CD4-positive, CD25-positive, alpha-beta regulatory T cell (primary cell): ENCODE results near the gene NECAB3. TPM values are rescaled to one million over a fixed set of nuclear protein-coding genes. Genes with fewer than 3 reads are reported as not detected.
"Not testable (repeated sequence)": the region's sequence is repeated elsewhere in the genome, so short reads cannot be mapped to it uniquely, and the experiment has no call there.

ENCODE experiments used
- ATAC-seq, 2 donors: fragments of 150-1000 bp; cut with Tn5 transposase; one replicate each; pipeline ENCODE4 v1.10.0; 2021; ENCODE audit warnings: low read depth in 2 of 2, moderate number of reproducible peaks in 2 of 2, moderate library complexity in 1 of 2
- DNase-seq, 3 donors: peaks; one replicate each; pipeline versions ENCODE4 v3.0.0 to v3.0.0-alpha.2; 2012 to 2022; ENCODE audit warnings: mixed read lengths in 1 of 3
- H3K27ac ChIP-seq: one replicate; pipeline ENCODE4 v1.7.0; 2013; ENCODE audit warnings: mild to moderate bottlenecking, low read length; ENCODE audit not compliant: insufficient read depth, poor library complexity, severe bottlenecking
- H3K27me3 ChIP-seq: one replicate; pipeline ENCODE4 v1.7.0; 2013; ENCODE audit warnings: low read length; ENCODE audit not compliant: control insufficient read depth, insufficient read depth
- H3K36me3 ChIP-seq: one replicate; pipeline ENCODE4 v1.7.0; 2013; ENCODE audit warnings: mild to moderate bottlenecking, low read length, moderate library complexity; ENCODE audit not compliant: control insufficient read depth, insufficient read depth
- H3K4me1 ChIP-seq: 2 replicates; pipeline ENCODE4 v1.7.0; 2013; ENCODE audit warnings: mild to moderate bottlenecking, low read length; ENCODE audit not compliant: insufficient read depth, control insufficient read depth, poor library complexity, severe bottlenecking
- H3K4me3 ChIP-seq: one replicate; pipeline ENCODE4 v1.7.0; 2013; ENCODE audit warnings: low read depth, mild to moderate bottlenecking, low read length, moderate library complexity
- H3K9me3 ChIP-seq, 2 experiments: 1 replicate in 1 of 2; 2 replicates in 1 of 2; pipeline ENCODE4 v1.7.0; 2013; ENCODE audit warnings: low read length in 2 of 2, mild to moderate bottlenecking in 1 of 2, moderate library complexity in 1 of 2; ENCODE audit not compliant: control insufficient read depth in 2 of 2
- H3K27ac Mint-ChIP-seq, 3 donors: one replicate each; pipeline ENCODE4 v1.8.0; 2020 to 2022; ENCODE audit warnings: mild to moderate bottlenecking in 3 of 3, mixed read lengths in 3 of 3, moderate library complexity in 2 of 3
- H3K27me3 Mint-ChIP-seq: one replicate; pipeline ENCODE4 v1.8.0; 2022; ENCODE audit warnings: mild to moderate bottlenecking, mixed read lengths
- H3K36me3 Mint-ChIP-seq: one replicate; pipeline ENCODE4 v1.8.0; 2020; ENCODE audit warnings: mixed read lengths
- H3K4me1 Mint-ChIP-seq, 4 donors: one replicate each; pipeline ENCODE4 v1.8.0; 2020 to 2022; ENCODE audit warnings: mixed read lengths in 4 of 4, mild to moderate bottlenecking in 1 of 4
- H3K4me3 Mint-ChIP-seq, 4 donors: one replicate each; pipeline ENCODE4 v1.8.0; 2020 to 2022; ENCODE audit warnings: mild to moderate bottlenecking in 4 of 4, mixed read lengths in 4 of 4, moderate library complexity in 3 of 4
- H3K9me3 Mint-ChIP-seq, 7 donors: one replicate each; pipeline ENCODE4 v1.8.0; 2020 to 2022; ENCODE audit warnings: mixed read lengths in 7 of 7, mild to moderate bottlenecking in 3 of 7, moderate library complexity in 2 of 7
- polyA plus RNA-seq, 4 donors: library from polyadenylated mRNA; unstranded; fragments of 300-500 nt; fragmentation: Illumina TruSeq; gene quantifications; one replicate each; pipeline ENCODE4 v1.2.3, GENCODE V29; 2021
- total RNA-seq: library from RNA; stranded (reverse); gene quantifications from one replicate; pipeline ENCODE4 v1.2.3, GENCODE V29; 2022

Gene NECAB3
- total and polyA plus RNA-seq, 5 donors from 2014 or later, result 3.0 to 15.6 (median 4.2) TPM

- H3K27me3 Mint-ChIP-seq, result no peaks in the 10 kb centered on the region
- ATAC-seq (no peak), DNase-seq (peak in 1 of 3 donors; percentile 45)
- Histone ChIP-seq H3K9me3 (no peaks in the 10 kb centered on the region), H3K27ac (no peak overlapping the region), H3K27me3 (no peaks in the 10 kb centered on the region), H3K36me3 (peaks cover 18% of the 10 kb centered on the region), H3K4me1 (peaks cover 14% of the 10 kb centered on the region), H3K4me3 (no peak overlapping the region)
- H3K4me3 Mint-ChIP-seq, result peak overlapping the region in 2 of 4 donors; percentile 27 to 33
- H3K36me3 Mint-ChIP-seq, result peaks cover 13% of the 10 kb centered on the region
- H3K27ac Mint-ChIP-seq, result peak overlapping the region; percentile 11 to 83 (median 68)
- no peaks in the 10 kb centered on the region for H3K9me3 Mint-ChIP-seq
- peaks cover 6 to 51% (median 21%) of the 10 kb centered on the region in 4 donors for H3K4me1 Mint-ChIP-seq
Observed at GRCh38 chr20:33647603-33648395, 26.4 kb downstream of the NECAB3 start.

DNA sequence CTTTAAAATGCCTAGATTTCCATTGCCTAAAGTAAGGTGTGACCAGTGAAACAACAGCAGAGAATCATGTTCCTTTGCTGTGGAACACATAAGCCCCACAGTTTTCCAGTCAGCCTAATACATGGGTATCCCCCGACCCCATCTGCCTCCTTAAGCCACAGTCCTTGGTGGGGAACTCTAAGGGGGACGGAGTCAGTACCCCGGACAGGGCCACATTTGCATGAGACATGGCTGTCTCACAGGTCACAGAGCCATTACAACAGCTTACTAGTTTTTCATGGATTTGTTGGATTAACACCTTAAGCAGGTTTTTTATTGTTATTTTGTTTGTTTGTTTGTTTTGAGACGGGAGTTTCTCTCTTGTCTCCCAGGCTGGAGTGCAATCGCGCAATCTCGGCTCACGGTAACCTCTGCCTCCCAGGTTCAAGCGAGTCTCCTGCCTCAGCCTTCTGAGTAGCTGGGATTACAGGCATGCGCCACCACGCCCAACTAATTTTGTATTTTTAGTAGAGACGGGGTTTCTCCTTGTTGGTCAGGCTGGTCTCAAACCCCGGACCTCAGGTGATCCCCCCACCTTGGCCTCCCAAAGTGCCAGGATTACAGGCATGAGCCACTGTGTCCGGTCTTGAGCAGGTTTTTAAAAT lies 27.1 kb downstream of the NECAB3 start:
- H3K4me3 ChIP-seq, H3K27me3 Mint-ChIP-seq, ATAC-seq, H3K9me3 ChIP-seq, DNase-seq, H3K9me3 Mint-ChIP-seq, H3K27me3 ChIP-seq, H3K27ac ChIP-seq: not testable (repeated sequence)
- Histone ChIP-seq H3K4me1 (peaks cover 14% of the 10 kb centered on the region), H3K36me3 (peaks cover 18% of the 10 kb centered on the region)
- peaks cover 5 to 45% (median 18%) of the 10 kb centered on the region in 4 donors for H3K4me1 Mint-ChIP-seq
- H3K36me3 Mint-ChIP-seq, result peaks cover 13% of the 10 kb centered on the region
- H3K4me3 Mint-ChIP-seq, result peak overlapping the region in 2 of 4 donors; percentile 32 to 33
- peak overlapping the region in 1 of 3 donors; percentile 11 for H3K27ac Mint-ChIP-seq

DNA sequence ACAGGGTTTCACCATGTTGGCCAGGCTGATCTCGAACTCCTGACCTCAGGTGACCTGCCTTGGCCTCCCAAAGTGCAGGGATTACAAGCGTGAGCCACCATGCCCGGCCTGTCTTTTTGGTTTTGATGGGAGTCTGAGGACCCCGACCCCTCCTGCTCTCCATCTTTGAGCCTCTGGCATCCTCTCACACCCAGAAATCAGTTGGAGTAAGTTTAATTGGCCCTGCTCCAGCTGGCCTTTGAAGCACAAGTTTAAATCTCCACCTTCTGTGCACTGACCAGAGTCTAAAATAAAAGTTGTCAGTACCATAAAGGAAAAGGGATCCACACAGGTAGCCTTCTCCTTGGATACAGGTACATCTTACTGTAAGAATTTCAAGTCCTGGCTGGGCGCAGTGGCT lies 28.0 kb downstream of the NECAB3 start:
- no peaks in the 10 kb centered on the region for H3K27me3 ChIP-seq
- Mint-ChIP-seq H3K4me3 (no peak overlapping the region), H3K27ac (no peak overlapping the region), H3K9me3 (no peaks in the 10 kb centered on the region), H3K36me3 (peaks cover 13% of the 10 kb centered on the region), H3K4me1 (peaks cover 3 to 36% (median 13%) of the 10 kb centered on the region in 4 donors), H3K27me3 (no peaks in the 10 kb centered on the region)
- ATAC-seq (no peak), DNase-seq (no peak)
- H3K36me3 ChIP-seq, result peaks cover 25% of the 10 kb centered on the region
- H3K4me3 ChIP-seq, result no peak overlapping the region
- no peaks in the 10 kb centered on the region for H3K9me3 ChIP-seq
- H3K4me1 ChIP-seq, result peaks cover 14% of the 10 kb centered on the region
- no peak overlapping the region for H3K27ac ChIP-seq

DNA sequence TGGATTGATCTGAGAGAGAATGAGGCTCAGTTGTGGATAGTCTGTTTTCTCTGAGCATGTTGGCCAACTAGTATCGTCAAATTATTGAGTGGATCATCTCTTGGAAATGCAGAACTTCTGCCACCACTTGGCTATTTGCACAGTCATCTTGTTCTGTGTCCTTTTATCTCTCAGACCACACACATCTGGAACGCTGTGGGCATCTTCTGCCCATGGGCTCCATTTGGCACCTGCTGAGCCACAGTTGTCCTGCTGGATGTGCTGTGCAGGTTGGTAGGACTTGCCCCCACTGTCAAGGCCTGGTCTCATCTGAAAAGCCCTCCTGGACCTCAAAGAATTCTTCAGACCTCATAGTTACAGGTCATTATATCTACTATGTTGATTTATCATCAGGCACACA lies 28.8 kb downstream of the NECAB3 start:
- H3K9me3 Mint-ChIP-seq, result no peaks in the 10 kb centered on the region
- Histone ChIP-seq H3K36me3 (peaks cover 32% of the 10 kb centered on the region), H3K27ac (no peak overlapping the region), H3K9me3 (no peaks in the 10 kb centered on the region), H3K4me1 (peaks cover 14% of the 10 kb centered on the region), H3K4me3 (no peak overlapping the region), H3K27me3 (no peaks in the 10 kb centered on the region)
- H3K27me3 Mint-ChIP-seq, result no peaks in the 10 kb centered on the region
- H3K27ac Mint-ChIP-seq, result peak overlapping the region in 1 of 3 donors; percentile 79
- H3K4me1 Mint-ChIP-seq, result peaks cover 3 to 35% (median 14%) of the 10 kb centered on the region in 4 donors
- ATAC-seq, result no peak
- peak overlapping the region in 1 of 4 donors; percentile 44 for H3K4me3 Mint-ChIP-seq
- H3K36me3 Mint-ChIP-seq, result peaks cover 16% of the 10 kb centered on the region
- DNase-seq, result no peak

DNA sequence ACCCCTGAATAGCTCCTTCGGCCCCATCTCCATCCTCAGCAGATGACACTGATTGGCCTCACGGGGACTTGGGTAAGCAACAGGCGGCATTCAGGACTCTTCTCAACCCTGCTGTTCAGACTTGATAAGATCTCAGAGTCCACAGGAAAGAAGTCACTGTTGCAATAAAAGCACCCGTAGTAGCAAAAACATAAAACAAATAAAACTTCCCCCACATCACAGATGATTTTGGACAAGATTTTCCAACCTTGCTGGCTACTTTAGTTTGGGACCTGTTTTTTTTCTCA lies 29.2 kb downstream of the NECAB3 start:
- peaks cover 3 to 35% (median 14%) of the 10 kb centered on the region in 4 donors for H3K4me1 Mint-ChIP-seq
- ATAC-seq (no peak), DNase-seq (no peak)
- no peaks in the 10 kb centered on the region for H3K9me3 Mint-ChIP-seq
- H3K4me3 Mint-ChIP-seq, result no peak overlapping the region
- Histone ChIP-seq H3K9me3 (no peaks in the 10 kb centered on the region), H3K4me1 (peaks cover 14% of the 10 kb centered on the region), H3K27ac (no peak overlapping the region), H3K27me3 (no peaks in the 10 kb centered on the region), H3K4me3 (no peak overlapping the region), H3K36me3 (peaks cover 34% of the 10 kb centered on the region)
- peak overlapping the region in 1 of 3 donors; percentile 79 for H3K27ac Mint-ChIP-seq
- no peaks in the 10 kb centered on the region for H3K27me3 Mint-ChIP-seq
- H3K36me3 Mint-ChIP-seq, result peaks cover 19% of the 10 kb centered on the region

DNA sequence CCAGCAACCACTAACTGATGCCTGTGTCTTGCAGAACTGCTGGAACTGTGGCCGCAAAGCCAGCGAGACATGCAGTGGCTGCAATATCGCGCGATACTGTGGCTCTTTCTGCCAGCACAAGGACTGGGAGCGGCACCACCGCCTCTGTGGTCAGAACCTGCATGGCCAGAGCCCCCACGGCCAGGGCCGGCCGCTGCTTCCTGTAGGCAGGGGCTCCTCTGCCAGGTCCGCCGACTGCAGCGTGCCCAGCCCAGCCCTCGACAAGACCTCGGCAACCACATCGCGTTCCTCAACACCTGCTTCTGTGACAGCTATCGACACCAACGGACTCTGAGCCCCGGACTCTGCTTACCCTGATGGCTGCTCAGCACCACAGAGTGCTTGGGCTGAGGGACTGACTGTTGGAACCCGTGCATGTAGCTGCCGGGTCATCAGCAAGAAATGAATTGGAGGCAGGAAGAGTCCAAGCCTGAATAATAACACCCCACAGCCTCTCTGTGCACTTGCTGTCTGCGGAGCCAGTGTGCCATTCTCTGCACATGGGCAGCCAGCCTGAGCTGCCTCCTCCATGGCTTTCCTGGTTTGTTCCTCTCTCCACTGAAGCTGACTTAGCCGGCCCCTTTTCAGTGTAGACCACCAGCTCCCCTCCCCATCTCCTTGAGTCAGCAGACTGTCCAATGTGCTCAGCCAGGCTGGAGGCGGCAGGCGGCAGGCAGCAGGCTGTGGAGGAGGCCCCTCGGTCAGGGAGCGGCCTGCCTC lies 29.7 kb downstream of the NECAB3 start:
- peaks cover 11% of the 10 kb centered on the region for H3K4me1 ChIP-seq
- Mint-ChIP-seq H3K27ac (peak overlapping the region in 1 of 3 donors; percentile 79), H3K4me3 (no peak overlapping the region), H3K27me3 (no peaks in the 10 kb centered on the region), H3K36me3 (peaks cover 23% of the 10 kb centered on the region), H3K9me3 (no peaks in the 10 kb centered on the region), H3K4me1 (peaks cover 3 to 30% (median 13%) of the 10 kb centered on the region in 4 donors)
- H3K4me3 ChIP-seq, result no peak overlapping the region
- ATAC-seq (no peak), DNase-seq (no peak)
- H3K9me3 ChIP-seq, result no peaks in the 10 kb centered on the region
- H3K27me3 ChIP-seq, result no peaks in the 10 kb centered on the region
- H3K36me3 ChIP-seq, result peaks cover 40% of the 10 kb centered on the region
- H3K27ac ChIP-seq, result no peak overlapping the region

DNA sequence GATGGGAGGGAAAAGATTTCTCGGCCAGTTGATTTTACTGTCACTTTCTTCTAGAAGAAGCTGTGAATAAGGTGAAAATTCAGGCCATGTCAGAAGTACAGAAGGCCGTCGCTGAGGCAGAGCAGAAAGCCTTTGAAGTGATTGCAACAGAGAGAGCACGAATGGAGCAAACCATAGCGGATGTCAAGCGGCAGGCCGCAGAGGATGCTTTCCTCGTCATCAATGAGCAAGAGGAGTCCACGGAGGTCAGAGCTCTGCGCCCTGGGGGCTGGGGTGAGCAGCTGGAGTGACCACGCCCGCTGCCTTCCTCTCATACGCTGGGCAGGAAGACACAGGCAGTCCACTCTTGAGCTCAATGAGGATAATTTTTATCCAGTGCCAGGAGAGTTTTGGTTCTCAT lies 33.9 kb downstream of the NECAB3 start:
- Mint-ChIP-seq H3K36me3 (peaks cover 38% of the 10 kb centered on the region), H3K27ac (no peak overlapping the region), H3K4me1 (peaks cover 0 to 6% (median 2%) of the 10 kb centered on the region in 4 donors), H3K27me3 (no peaks in the 10 kb centered on the region), H3K4me3 (no peak overlapping the region), H3K9me3 (no peaks in the 10 kb centered on the region)
- Histone ChIP-seq H3K27ac (no peak overlapping the region), H3K4me1 (no peaks in the 10 kb centered on the region), H3K36me3 (peaks cover 59% of the 10 kb centered on the region), H3K9me3 (no peaks in the 10 kb centered on the region), H3K27me3 (no peaks in the 10 kb centered on the region), H3K4me3 (no peak overlapping the region)
- DNase-seq (no peak), ATAC-seq (no peak)
